ENCODE data around the gene TLR6.

GRCh38 chr4:38831653-38832052 is 25.0 kb downstream of the TLR6 start:
- TF ChIP-seq CTCF (IDR thresholded peaks at IDR 0.05; ENCODE audit: insufficient read depth, low read length): no peak
- TF ChIP-seq POLR2AphosphoS5 (IDR thresholded peaks at IDR 0.05; ENCODE audit: low read depth): no peak
- no peak for TF ChIP-seq GABPA (IDR thresholded peaks at IDR 0.05; ENCODE audit: low read depth)

Measured in HL-60 (cell line).